GM21367 (cell line): Measurements from ENCODE around the gene POLR1B.
A peak's percentile ranks its signal among the peaks of the same experiment; 100 is the strongest.
"Not testable (repeated sequence)": the region's sequence is repeated elsewhere in the genome, so short reads cannot be mapped to it uniquely, and the experiment has no call there.

Experiments used
- ATAC-seq: cut with Tn5 transposase; IDR thresholded peaks from one replicate; pipeline ENCODE4 v1.9.1; 2021; ENCODE audit not compliant: unreplicated experiment

POLR1B gene

GRCh38 chr2:112541315-112542122, 746 bp upstream of the POLR1B start:
- ATAC-seq = peak; percentile 47

DNA sequence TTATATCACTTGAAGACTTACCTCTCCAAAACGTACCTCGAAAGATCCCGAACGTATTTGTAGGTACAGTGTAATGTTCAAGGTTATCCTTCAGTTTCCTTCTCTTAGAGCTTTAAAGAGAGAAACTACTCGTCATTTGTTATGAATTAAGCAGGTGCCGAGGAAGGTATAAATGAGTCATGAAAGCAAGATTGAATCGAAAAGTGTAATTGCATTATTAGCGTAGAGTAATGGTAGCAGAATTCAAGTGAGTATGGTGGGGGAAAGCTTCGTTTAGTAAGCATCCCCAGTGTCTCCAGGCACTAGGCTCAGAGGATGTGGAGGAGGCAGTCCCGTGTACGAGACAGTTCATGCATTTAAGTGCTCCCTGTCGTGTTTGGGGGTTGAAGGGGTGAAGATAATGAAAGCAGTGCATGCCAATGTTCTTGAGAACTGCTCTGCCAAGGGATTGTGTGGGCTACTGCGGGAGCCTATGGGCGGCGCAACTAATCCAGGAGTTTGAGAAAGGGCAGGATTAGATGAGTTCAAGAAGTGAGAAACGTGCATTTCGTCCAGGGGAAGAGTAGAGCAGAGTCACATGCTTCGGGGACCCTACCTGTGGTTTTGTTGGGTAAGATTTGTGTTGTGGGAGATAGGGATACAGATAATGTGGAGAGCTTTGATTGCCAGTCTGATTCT, 858 bp downstream of the POLR1B start:
- ATAC-seq = no peak

DNA sequence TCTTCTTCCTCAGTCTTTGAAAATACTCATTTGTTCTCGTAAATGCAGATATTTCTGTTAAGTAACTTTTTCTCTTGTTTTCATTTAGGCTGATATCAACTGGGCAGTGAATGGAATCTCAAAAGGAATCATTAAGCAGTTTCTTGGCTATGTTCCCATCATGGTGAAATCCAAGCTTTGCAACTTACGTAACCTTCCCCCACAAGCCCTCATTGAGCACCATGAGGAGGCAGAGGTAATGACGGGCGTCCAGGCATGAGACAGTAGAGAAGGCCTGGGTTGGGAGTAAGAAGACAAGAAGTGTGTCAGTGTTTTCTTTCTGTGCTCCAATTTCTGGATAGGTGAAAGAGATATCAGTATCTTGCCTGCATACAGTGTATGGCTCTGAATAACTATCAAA, 5.1 kb downstream of the POLR1B start:
- ATAC-seq = no peak

- no peak for ATAC-seq
These were observed 6.7 kb downstream of the POLR1B start for GRCh38 chr2:112548980-112549379.

GRCh38 chr2:112566104-112566503, 23.8 kb downstream of the POLR1B start:
- no peak for ATAC-seq

GRCh38 chr2:112566508-112566907, 24.2 kb downstream of the POLR1B start:
- not testable (repeated sequence) for ATAC-seq

- no peak for ATAC-seq
These were observed 29.7 kb downstream of the POLR1B start for GRCh38 chr2:112572005-112572404.

DNA sequence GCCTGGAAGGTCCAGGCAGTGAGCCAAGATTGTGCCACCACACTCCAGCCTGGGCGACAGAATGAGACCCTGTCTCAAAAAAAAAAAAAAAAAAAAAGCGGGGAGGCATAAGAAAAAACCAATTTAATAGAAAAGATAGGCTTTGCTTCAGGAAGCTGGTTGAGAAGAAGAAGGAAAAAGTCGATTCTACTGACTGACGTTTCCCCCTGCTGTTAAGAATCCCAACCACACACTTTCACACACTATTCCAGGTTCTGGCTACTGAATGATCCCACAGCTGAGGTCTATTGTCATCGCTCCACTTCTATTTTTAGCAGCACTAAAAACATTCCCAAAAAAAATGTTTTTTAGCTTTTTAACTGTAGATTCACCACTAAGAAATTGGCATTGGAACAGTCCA, 35.5 kb downstream of the POLR1B start:
- ATAC-seq = no peak

DNA sequence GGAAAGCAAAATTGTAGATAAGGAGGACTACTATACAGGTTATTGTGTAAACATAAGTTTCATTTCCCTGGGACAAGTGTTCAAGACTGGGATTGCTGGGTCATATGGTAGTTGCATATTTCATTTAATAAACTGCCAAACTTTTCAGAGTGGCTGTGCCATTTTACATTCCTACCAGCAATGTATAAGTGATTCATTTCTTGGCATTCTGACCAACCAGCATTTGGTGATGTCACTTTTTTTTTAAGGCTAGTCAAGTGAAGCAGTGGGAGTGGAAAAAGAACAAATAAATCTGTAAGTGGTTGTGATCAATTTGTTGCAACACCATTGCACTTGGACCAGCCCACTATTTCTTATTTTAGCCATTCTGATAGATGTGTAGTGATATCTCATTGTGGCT, 37.0 kb downstream of the POLR1B start:
- no peak for ATAC-seq

GRCh38 chr2:112580084-112580483, 37.8 kb downstream of the POLR1B start:
- ATAC-seq = no peak

- no peak for ATAC-seq
These were observed 40.1 kb downstream of the POLR1B start for GRCh38 chr2:112582314-112582746.

GRCh38 chr2:112583497-112584133, 41.4 kb downstream of the POLR1B start:
- ATAC-seq = no peak

GRCh38 chr2:112584134-112584890, 42.0 kb downstream of the POLR1B start, which contains the start of gene CHCHD5:
Gene CHCHD5, plus strand, starts transcription at chr2:112584609. Its CDS starts 39 bp downstream, at chr2:112584648.
- ATAC-seq = peak; percentile 88

GRCh38 chr2:112584891-112585250, 42.6 kb downstream of the POLR1B start:
- ATAC-seq = no peak

GRCh38 chr2:112585400-112585799, 43.1 kb downstream of the POLR1B start:
- no peak for ATAC-seq

DNA sequence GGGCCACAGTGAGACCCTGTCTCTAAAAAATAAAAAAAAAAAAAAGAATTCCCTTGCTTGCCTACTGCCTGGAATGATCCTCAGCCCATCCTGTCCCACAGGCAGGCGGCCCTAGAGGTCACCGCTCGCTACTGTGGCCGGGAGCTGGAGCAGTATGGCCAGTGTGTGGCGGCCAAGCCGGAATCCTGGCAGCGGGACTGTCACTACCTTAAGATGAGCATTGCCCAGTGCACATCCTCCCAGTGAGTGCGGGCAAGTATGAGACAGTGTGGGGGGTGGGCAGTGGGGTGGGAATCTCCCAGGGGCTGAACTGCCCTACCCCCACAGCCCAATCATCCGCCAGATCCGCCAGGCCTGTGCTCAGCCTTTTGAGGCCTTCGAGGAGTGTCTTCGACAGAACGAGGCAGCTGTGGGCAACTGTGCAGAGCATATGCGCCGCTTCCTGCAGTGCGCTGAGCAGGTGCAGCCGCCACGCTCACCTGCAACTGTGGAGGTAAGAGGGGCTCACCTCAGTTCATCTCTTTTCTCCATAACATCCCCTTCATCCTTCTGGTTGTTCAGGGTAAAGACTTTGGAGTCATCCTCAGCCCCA, 43.7 kb downstream of the POLR1B start:
- no peak for ATAC-seq

GRCh38 chr2:112588611-112589045, 46.4 kb downstream of the POLR1B start:
- no peak for ATAC-seq

- ATAC-seq = no peak
These were observed 49.1 kb downstream of the POLR1B start for GRCh38 chr2:112591413-112591812.

GRCh38 chr2:112593736-112594135, 51.5 kb downstream of the POLR1B start:
- no peak for ATAC-seq

DNA sequence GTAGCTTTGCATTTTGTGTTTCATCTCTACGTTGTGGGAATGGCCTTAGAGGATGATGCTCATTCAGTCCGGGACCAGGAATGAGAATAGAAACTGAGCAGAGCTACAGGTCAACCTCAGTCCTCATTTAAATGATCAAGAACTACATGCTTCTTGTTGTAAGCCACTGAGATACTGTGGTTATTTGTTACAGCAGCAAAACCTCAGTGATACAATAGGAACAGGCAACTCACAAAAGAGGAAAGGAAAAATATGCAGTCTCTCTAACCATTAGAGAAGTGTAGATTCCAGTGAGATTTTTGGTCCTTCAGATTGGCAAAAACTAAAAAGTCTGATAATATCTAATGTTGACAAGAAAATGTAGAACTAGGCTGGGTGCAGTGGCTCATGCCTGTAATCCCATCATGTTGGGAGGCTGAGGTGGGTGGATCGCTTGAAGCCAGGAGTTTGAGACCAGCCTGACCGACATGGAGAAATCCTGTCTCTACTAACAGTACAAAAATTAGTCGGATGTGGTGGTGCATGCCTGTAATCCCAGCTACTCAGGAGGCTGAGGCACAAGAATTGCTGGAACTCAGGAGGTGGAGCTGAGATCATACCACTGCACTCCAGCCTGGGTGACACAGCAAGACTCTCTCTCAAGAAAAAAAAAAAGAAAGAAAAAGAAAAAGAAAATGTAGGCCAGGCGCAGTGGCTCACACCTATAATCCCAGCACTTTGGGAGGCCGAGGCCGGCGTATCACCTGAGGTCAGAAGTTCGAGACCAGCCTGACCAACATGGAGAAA, 55.5 kb downstream of the POLR1B start:
- no peak for ATAC-seq
